Fibroblast of lung (primary cell): Measurements from ENCODE around the gene NEDD4L. TPM values are rescaled to one million over a fixed set of nuclear protein-coding genes. Genes with fewer than 3 reads are reported as not detected.

Experiments
- DNase-seq, 2 donors: peaks; one replicate each; pipeline versions ENCODE4 v3.0.0 to v3.0.0-alpha.2; 2010; ENCODE audit warnings: low read depth in 2 of 2
- H2AFZ ChIP-seq: 2 replicates; pipeline ENCODE4 v1.5.1; 2012; ENCODE audit warnings: low read length, control low read depth, inconsistent platforms
- H3K27ac ChIP-seq: 2 replicates; pipeline ENCODE4 v1.5.1; 2011; ENCODE audit warnings: low read length, control low read depth; ENCODE audit not compliant: insufficient read depth
- H3K27me3 ChIP-seq: 2 replicates; pipeline ENCODE4 v1.5.1; 2011; ENCODE audit warnings: mild to moderate bottlenecking, low read length; ENCODE audit not compliant: control insufficient read depth, insufficient read depth
- H3K36me3 ChIP-seq: 2 replicates; pipeline ENCODE4 v1.5.1; 2011; ENCODE audit warnings: low read length; ENCODE audit not compliant: control insufficient read depth, insufficient read depth
- H3K4me1 ChIP-seq: 2 replicates; pipeline ENCODE4 v1.5.1; 2011; ENCODE audit warnings: low read length; ENCODE audit not compliant: control insufficient read depth, insufficient read depth; ENCODE audit errors: extremely low read depth
- H3K4me2 ChIP-seq: 2 replicates; pipeline ENCODE4 v1.5.1; 2011; ENCODE audit warnings: low read length, control low read depth; ENCODE audit not compliant: insufficient read depth; ENCODE audit errors: extremely low read depth
- H3K4me3 ChIP-seq, 4 experiments: fragments of 200-600 bp in 1 of 4; sonication (generic) in 1 of 4; replicated peaks in 1 of 4; 2 replicates each; pipeline ENCODE4 v1.5.1; 2011 to 2016; ENCODE audit warnings: low read length in 4 of 4, low read depth in 3 of 4, mild to moderate bottlenecking in 3 of 4, control low read depth in 2 of 4, inconsistent platforms in 1 of 4, mixed read lengths in 1 of 4; ENCODE audit not compliant: insufficient read depth in 1 of 4; ENCODE audit errors: control extremely low read depth in 1 of 4
- H3K79me2 ChIP-seq: 2 replicates; pipeline ENCODE4 v1.5.1; 2012; ENCODE audit warnings: mild to moderate bottlenecking, low read length, inconsistent platforms; ENCODE audit not compliant: control insufficient read depth, insufficient read depth
- H3K9ac ChIP-seq: 2 replicates; pipeline ENCODE4 v1.5.1; 2011; ENCODE audit warnings: mild to moderate bottlenecking, low read length, control low read depth; ENCODE audit not compliant: insufficient read depth
- H3K9me3 ChIP-seq: 2 replicates; pipeline ENCODE4 v1.5.1; 2012; ENCODE audit warnings: low read depth, low read length; ENCODE audit not compliant: control insufficient read depth, insufficient read depth
- H4K20me1 ChIP-seq: 2 replicates; pipeline ENCODE4 v1.5.1; 2011; ENCODE audit warnings: low read length; ENCODE audit not compliant: control insufficient read depth, insufficient read depth; ENCODE audit errors: extremely low read depth
- EZH2 ChIP-seq: IDR thresholded peaks from 2 replicates; pipeline ENCODE4 v1.5.1; 2012; ENCODE audit warnings: low read length, control low read depth, mild to moderate bottlenecking; ENCODE audit errors: missing control alignments
- polyA plus RNA-seq, 2 donors: library from polyadenylated mRNA; depleted of rRNA in 1 of 2; stranded (reverse) in 1 of 2; unstranded in 1 of 2; fragments of >200 nt; gene quantifications; 2 replicates each; pipeline ENCODE4 v1.2.1, GENCODE V29; 2011 to 2012; ENCODE audit warnings: missing spikeins in 1 of 2
- total RNA-seq: library from RNA; depleted of rRNA; stranded (reverse); fragments of >200 nt; gene quantifications from 2 replicates; pipeline ENCODE4 v1.2.1, GENCODE V29; 2014
- TF ChIP-seq, protein P1 (sequence below), 2 donors: IDR thresholded peaks in 1 of 2; conservative IDR thresholded peaks in 1 of 2; 1 replicate in 1 of 2; 2 replicates in 1 of 2; pipeline ENCODE4 v1.5.1; 2011 to 2012; ENCODE audit warnings: low read length in 2 of 2, control low read depth in 1 of 2, inconsistent platforms in 1 of 2, low read depth in 1 of 2, mild to moderate bottlenecking in 1 of 2

NEDD4L gene
- total and polyA plus RNA-seq, 2 donors (not counting 1 experiment from before 2014, with no cell fraction given), result 5.5 to 18.7 TPM

- H3K27me3 ChIP-seq, result no peaks in the 10 kb centered on the region
- no peak overlapping the region for H3K9ac ChIP-seq
- TF ChIP-seq, protein P1, sequence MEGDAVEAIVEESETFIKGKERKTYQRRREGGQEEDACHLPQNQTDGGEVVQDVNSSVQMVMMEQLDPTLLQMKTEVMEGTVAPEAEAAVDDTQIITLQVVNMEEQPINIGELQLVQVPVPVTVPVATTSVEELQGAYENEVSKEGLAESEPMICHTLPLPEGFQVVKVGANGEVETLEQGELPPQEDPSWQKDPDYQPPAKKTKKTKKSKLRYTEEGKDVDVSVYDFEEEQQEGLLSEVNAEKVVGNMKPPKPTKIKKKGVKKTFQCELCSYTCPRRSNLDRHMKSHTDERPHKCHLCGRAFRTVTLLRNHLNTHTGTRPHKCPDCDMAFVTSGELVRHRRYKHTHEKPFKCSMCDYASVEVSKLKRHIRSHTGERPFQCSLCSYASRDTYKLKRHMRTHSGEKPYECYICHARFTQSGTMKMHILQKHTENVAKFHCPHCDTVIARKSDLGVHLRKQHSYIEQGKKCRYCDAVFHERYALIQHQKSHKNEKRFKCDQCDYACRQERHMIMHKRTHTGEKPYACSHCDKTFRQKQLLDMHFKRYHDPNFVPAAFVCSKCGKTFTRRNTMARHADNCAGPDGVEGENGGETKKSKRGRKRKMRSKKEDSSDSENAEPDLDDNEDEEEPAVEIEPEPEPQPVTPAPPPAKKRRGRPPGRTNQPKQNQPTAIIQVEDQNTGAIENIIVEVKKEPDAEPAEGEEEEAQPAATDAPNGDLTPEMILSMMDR (conservative IDR thresholded peaks at IDR 0.05 in 1 of 2, IDR thresholded peaks at IDR 0.05 in 1 of 2; ENCODE audit: low read depth in 1 of 2, low read length in 2 of 2), result no peak
- no peak for TF ChIP-seq EZH2
- no peak overlapping the region for H3K27ac ChIP-seq
- no peak overlapping the region for H3K4me3 ChIP-seq
- no peaks in the 10 kb centered on the region for H3K79me2 ChIP-seq
- no peaks in the 10 kb centered on the region for H4K20me1 ChIP-seq
- DNase-seq, result no peak
- no peak overlapping the region for H2AFZ ChIP-seq
- H3K4me1 ChIP-seq, result no peaks in the 10 kb centered on the region
- no peaks in the 10 kb centered on the region for H3K9me3 ChIP-seq
- no peaks in the 10 kb centered on the region for H3K36me3 ChIP-seq
- H3K4me2 ChIP-seq, result no peak overlapping the region
These were observed 52.6 kb downstream of the NEDD4L start for GRCh38 chr18:58096658-58097057.

- Histone ChIP-seq H3K9me3 (no peaks in the 10 kb centered on the region), H3K4me3 (no peak overlapping the region), H2AFZ (no peak overlapping the region), H3K27me3 (no peaks in the 10 kb centered on the region), H3K4me2 (no peak overlapping the region), H3K27ac (no peak overlapping the region), H3K36me3 (no peaks in the 10 kb centered on the region), H4K20me1 (no peaks in the 10 kb centered on the region), H3K79me2 (no peaks in the 10 kb centered on the region), H3K4me1 (no peaks in the 10 kb centered on the region), H3K9ac (no peak overlapping the region)
- DNase-seq, result peak in 1 of 2 donors; percentile 59
- TF ChIP-seq, protein P1 (conservative IDR thresholded peaks at IDR 0.05 in 1 of 2, IDR thresholded peaks at IDR 0.05 in 1 of 2; ENCODE audit: low read depth in 1 of 2, low read length in 2 of 2), result no peak
These were observed 53.3 kb downstream of the NEDD4L start for GRCh38 chr18:58097121-58097906.

DNA sequence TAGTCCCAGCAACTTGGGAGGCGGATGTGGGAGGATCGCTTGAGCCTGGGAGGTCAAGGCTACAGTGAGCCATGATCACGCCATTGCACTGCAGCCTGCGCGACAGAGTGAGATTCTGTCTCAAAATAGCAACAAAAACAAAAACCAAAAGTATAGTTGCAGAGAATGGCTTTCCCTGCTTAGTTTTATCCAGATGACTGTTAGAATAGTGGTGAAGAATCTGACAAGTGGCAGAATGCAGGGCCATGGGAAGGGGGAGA, 53.8 kb downstream of the NEDD4L start:
- no peaks in the 10 kb centered on the region for H3K9me3 ChIP-seq
- no peak for TF ChIP-seq EZH2
- TF ChIP-seq, protein P1 (conservative IDR thresholded peaks at IDR 0.05 in 1 of 2, IDR thresholded peaks at IDR 0.05 in 1 of 2; ENCODE audit: low read depth in 1 of 2, low read length in 2 of 2), result no peak
- H3K27ac ChIP-seq, result no peak overlapping the region
- H3K9ac ChIP-seq, result no peak overlapping the region
- H2AFZ ChIP-seq, result no peak overlapping the region
- no peaks in the 10 kb centered on the region for H3K4me1 ChIP-seq
- no peaks in the 10 kb centered on the region for H3K36me3 ChIP-seq
- H3K4me3 ChIP-seq, result no peak overlapping the region
- no peak overlapping the region for H3K4me2 ChIP-seq
- no peaks in the 10 kb centered on the region for H4K20me1 ChIP-seq
- H3K27me3 ChIP-seq, result no peaks in the 10 kb centered on the region
- H3K79me2 ChIP-seq, result no peaks in the 10 kb centered on the region
- DNase-seq, result no peak
